Measurements from ENCODE around the gene ACCS. TPM values are rescaled to one million over a fixed set of nuclear protein-coding genes. Genes with fewer than 3 reads are reported as not detected.

ACCS gene
- total and polyA plus RNA-seq, 4 donors: 6.4 to 66.9 (median 28.1) TPM

- DNase-seq: peak; percentile 40 to 76 (median 73)
- no peak overlapping the region for H3K4me3 ChIP-seq
- 89 to 100% methylated on average over 1 of the region's 1 CpG for WGBS, 2 donors
- no peak overlapping the region for H3K9ac ChIP-seq (ENCODE audit: insufficient read depth in 1 of 2, low read length in 2 of 2)
- H3K27ac ChIP-seq (ENCODE audit: low read depth in 1 of 2, low read length in 1 of 2): no peak overlapping the region
- ATAC-seq (ENCODE audit: insufficient read depth, low FRiP score): no peak
- no peaks in the 10 kb centered on the region for H3K9me3 ChIP-seq (ENCODE audit: control insufficient read depth in 4 of 4, insufficient read depth in 3 of 4, low read length in 3 of 4)
- H3K36me3 ChIP-seq (ENCODE audit: control insufficient read depth in 4 of 4, insufficient read depth in 4 of 4, low read length in 4 of 4): peaks cover 8 to 32% (median 18%) of the 10 kb centered on the region in 4 donors
- H3K4me1 ChIP-seq (ENCODE audit: control insufficient read depth in 5 of 5, insufficient read depth in 5 of 5, low read length in 5 of 5): peaks cover 0 to 2% (median 0%) of the 10 kb centered on the region in 5 donors
- TF ChIP-seq CTCF (IDR thresholded peaks at IDR 0.05; ENCODE audit: control extremely low read depth, extremely low read depth): peak; percentile 2
- H3K27me3 ChIP-seq (ENCODE audit: control insufficient read depth in 3 of 3, insufficient read depth in 3 of 3, low read length in 2 of 3): no peaks in the 10 kb centered on the region
Measured at GRCh38 chr11:44133335-44133946, 67.4 kb downstream of the ACCS start.

Other genes with a start within 250 kb of the ACCS start
- 10 to 100 TPM; 42.8 to 43.7 TPM for gene ALKBH3, start 185.4 kb upstream of the ACCS start, total RNA-seq
- 10 to 100 TPM; 22.6 to 23.6 TPM for gene ALKBH3, start 185.4 kb upstream of the ACCS start, polyA plus RNA-seq
- 100 to 1,000 TPM in 1 of 2 donors, 10 to 100 TPM in 1; 29.0 to 103 TPM for gene C11orf96, start 123.6 kb upstream of the ACCS start, total RNA-seq
- gene C11orf96, start 123.6 kb upstream of the ACCS start, polyA plus RNA-seq: 100 to 1,000 TPM; 110 to 165 TPM
- under 1 TPM in 1 of 2 donors, not detected in 1; 0.14 TPM for gene ACCSL, start 18.3 kb upstream of the ACCS start, total RNA-seq
- under 1 TPM in 1 of 2 donors, not detected in 1; 0.02 TPM for gene ACCSL, start 18.3 kb upstream of the ACCS start, polyA plus RNA-seq
- 10 to 100 TPM; 51.2 to 95.3 TPM for gene EXT2, start 29.4 kb downstream of the ACCS start, total RNA-seq
- 10 to 100 TPM; 18.0 to 40.7 TPM for gene EXT2, start 29.4 kb downstream of the ACCS start, polyA plus RNA-seq
- gene ALX4, start 243.9 kb downstream of the ACCS start, total RNA-seq: under 1 TPM in 1 of 2 donors, not detected in 1; 0.06 TPM
- under 1 TPM in 1 of 2 donors, not detected in 1; 0.01 TPM for gene ALX4, start 243.9 kb downstream of the ACCS start, polyA plus RNA-seq